A204.1 (cell line): Measurements from ENCODE around the gene JAM3.
"Not testable (repeated sequence)": the region's sequence is repeated elsewhere in the genome, so short reads cannot be mapped to it uniquely, and the experiment has no call there.

ENCODE experiments used
- FAIRE-seq: peaks from 2 replicates; lab custom pipeline; 2012; peaks lifted over from hg19 to GRCh38; lab: Jason Lieb, UNC

The JAM3 gene

GRCh38 chr11:134101282-134101681, 32.4 kb downstream of the JAM3 start:
- no peak for FAIRE-seq

- no peak for FAIRE-seq
These were observed 41.5 kb downstream of the JAM3 start for GRCh38 chr11:134110252-134110815.

GRCh38 chr11:134113787-134114186, 44.9 kb downstream of the JAM3 start:
- FAIRE-seq, result not testable (repeated sequence)

GRCh38 chr11:134116210-134116609, 47.3 kb downstream of the JAM3 start:
- FAIRE-seq, result no peak

GRCh38 chr11:134118006-134118405, 49.1 kb downstream of the JAM3 start:
- no peak for FAIRE-seq

GRCh38 chr11:134119094-134119493, 50.2 kb downstream of the JAM3 start:
- no peak for FAIRE-seq

- no peak for FAIRE-seq
These were observed 51.4 kb downstream of the JAM3 start for GRCh38 chr11:134120143-134120850.

- FAIRE-seq, result no peak
These were observed 52.2 kb downstream of the JAM3 start for GRCh38 chr11:134120921-134121526.

GRCh38 chr11:134124660-134125451, 56.0 kb downstream of the JAM3 start:
- FAIRE-seq, result no peak

- FAIRE-seq, result no peak
These were observed 56.6 kb downstream of the JAM3 start for GRCh38 chr11:134125507-134125906.

- no peak for FAIRE-seq
These were observed 57.4 kb downstream of the JAM3 start for GRCh38 chr11:134126217-134126822.

GRCh38 chr11:134131628-134132244, 62.9 kb downstream of the JAM3 start:
- no peak for FAIRE-seq

- no peak for FAIRE-seq
These were observed 63.9 kb downstream of the JAM3 start for GRCh38 chr11:134132808-134133207.

GRCh38 chr11:134134167-134134566, 65.3 kb downstream of the JAM3 start:
- FAIRE-seq, result no peak

GRCh38 chr11:134138376-134138775, 69.5 kb downstream of the JAM3 start:
- FAIRE-seq, result no peak

GRCh38 chr11:134139303-134139872, 70.5 kb downstream of the JAM3 start:
- no peak for FAIRE-seq

- peak; percentile 73 for FAIRE-seq
These were observed 71.0 kb downstream of the JAM3 start for GRCh38 chr11:134139873-134140331.

- no peak for FAIRE-seq
These were observed 72.2 kb downstream of the JAM3 start for GRCh38 chr11:134140961-134141490.

GRCh38 chr11:134142536-134142935, 73.7 kb downstream of the JAM3 start:
- no peak for FAIRE-seq

GRCh38 chr11:134143801-134144200, 74.9 kb downstream of the JAM3 start:
- no peak for FAIRE-seq

GRCh38 chr11:134144744-134145143, 75.9 kb downstream of the JAM3 start:
- FAIRE-seq, result no peak
